NCI-H226 (cell line): ENCODE results near the gene TBX4.

ENCODE experiments used
- DNase-seq: peaks from one replicate; pipeline ENCODE4 v3.0.0-alpha.2; 2015

Gene TBX4

DNA sequence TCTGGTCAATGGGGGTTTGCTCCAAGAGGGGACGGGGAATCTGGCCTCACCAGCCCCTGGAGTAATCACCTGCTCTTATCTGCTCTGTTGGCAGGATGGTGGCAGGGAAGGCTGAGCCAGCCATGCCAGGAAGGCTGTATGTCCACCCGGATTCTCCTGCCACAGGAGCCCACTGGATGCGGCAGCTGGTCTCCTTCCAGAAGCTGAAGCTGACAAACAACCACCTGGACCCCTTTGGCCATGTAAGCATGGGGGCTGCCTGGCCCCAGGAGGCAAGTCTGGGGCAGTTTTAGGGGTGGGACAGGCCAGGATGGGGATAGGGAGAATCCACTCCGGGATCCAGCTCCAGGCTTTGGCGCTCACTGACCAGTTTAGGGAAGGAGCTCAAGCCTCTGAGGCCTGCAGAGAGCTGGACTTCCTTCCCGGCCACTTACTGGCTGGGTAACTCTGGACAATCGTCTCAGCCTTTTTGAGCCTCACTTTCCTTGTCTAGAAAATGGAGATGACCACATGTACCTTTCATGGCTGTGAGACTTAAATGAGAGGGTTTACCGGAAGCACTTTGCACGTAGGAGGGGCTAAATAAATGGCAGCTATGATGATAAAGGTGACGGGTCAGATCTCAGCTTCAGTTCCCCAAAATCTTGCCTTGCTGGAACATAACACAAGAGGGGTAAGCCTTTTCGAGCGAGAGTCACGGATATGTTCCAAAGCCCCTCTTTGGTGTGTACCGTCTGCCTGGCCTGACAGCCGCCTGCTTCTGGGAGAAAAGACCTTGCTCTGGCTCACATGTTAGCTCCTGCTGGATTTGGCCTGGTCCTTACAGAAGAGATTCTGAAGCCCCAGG, 15.4 kb downstream of the TBX4 start:
- peak; percentile 49 for DNase-seq

DNA sequence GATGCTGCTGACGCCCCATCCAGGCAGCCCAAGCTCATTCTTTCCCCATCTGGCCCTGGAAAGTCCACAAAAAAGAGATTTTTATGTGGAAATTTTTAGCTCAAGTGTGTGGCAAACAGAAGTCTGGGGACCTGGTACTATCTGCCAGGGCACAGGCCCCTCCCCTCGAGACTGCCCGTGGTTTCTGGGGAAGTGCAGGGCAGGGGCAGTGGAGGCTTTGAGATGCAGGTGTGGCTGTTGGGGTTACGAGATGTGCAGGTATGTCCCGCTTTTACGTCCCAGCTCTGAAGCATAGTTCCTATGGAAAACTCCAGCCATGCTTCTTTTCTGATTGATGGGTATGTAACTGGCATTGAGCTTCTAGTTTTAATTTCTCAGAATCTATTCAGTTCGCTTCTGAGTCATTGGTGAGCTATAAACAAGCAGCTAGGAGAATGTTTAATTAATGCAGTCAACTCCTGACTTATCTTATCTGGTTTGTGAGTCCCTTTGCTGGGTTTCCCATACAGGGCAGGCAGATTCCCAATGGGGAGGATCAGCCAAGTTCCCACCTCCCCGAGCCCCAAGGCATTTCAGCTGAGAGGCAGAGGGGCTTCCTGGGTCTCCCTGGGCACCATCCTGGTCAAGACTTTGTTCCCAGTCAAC, 16.2 kb downstream of the TBX4 start:
- no peak for DNase-seq

DNA sequence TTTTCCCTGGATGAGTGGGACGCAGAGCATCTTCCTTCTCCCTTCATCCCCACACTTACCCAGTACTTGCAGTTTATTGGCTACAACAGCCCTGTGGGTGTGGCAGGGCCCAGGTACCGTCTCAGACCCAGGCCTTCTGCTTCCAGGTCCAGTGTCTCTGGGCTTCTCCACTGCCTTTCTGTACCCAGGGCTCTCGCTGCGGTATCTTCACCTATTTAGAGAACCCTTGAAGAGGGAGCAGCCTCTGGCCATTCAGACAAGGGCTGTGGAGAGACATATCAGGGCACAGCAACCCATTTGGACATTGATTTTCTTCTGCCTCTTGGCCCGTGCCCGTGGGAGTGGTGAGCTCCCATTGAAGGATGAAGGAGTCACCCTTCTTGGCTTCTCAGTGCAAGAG, 17.3 kb downstream of the TBX4 start:
- DNase-seq: no peak

DNA sequence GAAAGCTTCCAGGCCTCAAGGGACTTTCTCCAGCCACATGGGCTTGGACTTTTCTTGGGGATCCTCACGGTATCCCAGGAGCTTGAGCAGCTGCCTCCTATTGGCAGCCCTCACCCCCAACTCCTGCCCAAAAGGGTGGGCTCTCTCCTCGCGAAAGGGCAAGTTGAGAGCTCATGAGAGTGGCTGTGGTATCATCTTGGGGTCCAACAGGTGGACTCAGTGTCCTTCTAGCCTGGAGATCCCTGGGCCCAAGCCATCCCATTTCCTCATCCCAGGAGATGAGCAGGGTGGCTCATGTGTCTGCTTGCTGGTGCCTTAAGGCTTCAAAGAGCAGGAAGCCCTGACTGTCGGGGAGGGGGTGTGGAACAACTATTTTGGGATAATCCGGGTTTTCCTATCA, 17.7 kb downstream of the TBX4 start:
- DNase-seq: no peak

DNA sequence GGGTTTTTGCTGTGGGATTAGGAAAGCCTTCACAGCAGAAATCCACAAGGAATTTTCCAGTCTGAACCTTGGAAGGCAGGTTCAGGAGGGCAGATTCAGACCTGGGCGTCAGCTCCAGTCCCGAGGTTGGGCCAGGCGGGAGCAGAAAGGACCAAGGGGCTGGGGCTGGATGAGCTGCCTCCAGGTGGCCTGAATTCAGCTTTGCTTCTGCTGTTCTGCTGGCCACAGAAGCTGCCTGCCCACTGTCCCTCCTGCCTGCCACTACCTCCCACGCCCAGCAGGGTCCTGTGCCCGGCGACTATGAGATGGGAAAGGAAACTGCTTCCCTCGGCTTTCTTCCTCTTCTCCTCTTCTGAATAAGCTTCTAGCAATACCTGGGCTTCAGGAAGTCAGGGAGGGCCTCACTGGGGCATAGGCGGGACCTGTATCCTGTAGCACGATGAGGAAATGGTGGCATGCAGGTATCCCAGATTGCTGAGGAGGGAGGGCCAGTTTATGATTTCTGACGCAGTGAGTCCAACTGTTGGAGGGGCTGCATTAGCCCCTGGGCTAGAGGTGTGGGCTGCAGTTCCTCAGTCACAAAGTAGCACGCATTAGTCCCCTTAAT, 18.4 kb downstream of the TBX4 start:
- DNase-seq: no peak

DNA sequence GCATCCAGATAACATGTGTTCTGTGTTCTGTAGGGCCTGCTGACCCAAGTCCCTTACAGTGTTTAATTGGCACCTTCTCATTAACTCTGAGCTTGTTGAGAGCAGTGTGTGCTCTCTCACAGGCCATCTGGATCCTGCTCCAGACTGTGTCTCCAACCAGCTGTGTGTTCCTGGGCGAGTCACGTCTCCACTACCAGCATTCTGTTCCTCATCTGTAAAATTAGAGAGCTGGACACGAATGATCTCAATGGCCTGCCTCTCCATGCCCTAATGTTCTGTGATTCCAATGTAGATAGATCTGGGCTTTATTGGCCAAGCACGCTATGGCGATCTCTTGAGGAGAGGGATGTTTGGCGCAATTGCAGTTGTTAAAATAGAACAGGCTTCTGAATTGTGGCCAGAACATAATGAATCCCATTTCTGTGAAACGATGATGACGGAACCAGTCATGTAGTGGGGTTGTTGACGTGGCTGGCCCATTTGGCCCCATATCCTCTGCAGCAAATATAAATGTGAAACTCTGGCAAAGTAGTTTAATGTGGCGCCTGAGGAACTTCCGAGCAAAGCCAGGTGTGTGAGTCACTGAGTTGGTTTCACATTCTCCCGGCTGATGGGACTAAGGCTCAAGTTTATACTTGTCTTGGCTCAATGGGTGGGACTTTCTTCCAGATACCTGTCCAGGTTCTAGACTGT, 22.2 kb downstream of the TBX4 start:
- no peak for DNase-seq

DNA sequence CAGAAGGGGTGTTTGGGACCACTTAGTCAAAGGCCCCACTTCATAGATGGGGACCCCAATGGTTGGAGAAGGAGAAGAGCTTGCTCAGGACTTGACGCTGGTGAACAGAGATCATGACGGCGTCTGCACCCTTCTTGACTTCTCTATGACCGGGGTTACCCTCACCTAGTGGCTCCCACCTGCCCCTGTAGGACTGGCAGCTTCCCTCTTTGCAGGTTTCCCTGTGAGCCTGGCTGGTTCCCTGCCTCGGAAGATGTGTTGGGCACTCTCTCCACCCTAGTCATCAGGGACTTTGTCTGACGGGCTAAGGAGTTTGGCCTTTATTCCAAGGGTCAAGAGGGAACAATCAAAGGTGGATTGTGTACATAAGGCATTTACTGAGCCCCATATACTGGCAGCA, 22.7 kb downstream of the TBX4 start:
- DNase-seq: no peak

DNA sequence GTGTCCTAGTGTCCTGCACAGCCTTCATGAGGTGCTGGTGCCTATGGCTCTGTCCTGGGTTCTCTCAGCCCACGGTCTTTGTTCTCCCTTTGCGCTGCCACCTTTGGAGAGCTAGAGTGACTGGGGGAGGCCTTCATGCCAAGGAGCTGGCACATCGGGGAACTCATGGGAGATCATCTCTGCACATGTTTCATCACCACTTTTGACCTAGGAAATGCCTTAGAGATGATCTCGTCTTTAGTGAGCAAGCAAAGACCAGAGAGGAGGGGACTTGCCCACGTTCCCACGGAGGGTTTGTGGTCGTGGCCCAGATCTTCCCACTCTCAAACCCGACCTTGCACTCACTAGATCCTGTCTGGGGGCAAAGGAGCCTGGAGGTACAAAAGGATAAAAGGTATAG, 23.5 kb downstream of the TBX4 start:
- DNase-seq: peak; percentile 67

DNA sequence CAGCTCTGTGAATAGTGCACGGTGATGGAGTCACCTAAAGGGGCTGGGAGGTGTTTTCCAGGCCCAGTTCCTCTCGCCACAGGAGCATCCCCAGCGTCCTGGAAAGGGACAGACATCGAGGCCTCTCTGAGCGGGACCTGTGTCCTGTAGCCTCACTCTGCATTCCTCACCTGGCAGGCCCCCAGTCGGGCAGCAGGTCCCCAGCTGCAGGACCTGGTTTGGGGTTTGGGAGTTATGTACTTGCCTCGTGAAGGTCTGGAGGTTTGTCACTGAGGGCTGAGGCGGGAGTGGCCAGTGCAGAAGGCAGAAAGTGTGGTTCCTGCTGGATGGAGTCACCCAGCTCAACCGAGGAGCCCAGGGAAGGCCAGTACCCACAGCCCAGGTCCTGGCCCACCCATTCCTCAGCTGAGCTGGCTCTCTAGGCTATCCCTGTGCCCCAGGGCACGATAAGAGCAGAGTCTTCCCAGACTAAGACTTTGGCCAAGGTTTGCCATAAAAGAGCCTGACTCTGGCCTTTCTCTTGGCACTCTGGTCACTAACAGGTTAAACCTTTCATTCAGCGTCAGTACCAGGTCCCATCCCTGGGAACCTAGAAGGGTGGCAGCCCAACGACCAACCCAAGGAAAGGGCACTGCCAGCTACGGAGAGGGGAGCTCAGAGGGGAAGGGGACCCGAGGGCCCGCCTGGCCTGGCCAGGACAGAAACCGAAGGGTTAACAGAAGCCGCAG, 24.4 kb downstream of the TBX4 start:
- DNase-seq: no peak

DNA sequence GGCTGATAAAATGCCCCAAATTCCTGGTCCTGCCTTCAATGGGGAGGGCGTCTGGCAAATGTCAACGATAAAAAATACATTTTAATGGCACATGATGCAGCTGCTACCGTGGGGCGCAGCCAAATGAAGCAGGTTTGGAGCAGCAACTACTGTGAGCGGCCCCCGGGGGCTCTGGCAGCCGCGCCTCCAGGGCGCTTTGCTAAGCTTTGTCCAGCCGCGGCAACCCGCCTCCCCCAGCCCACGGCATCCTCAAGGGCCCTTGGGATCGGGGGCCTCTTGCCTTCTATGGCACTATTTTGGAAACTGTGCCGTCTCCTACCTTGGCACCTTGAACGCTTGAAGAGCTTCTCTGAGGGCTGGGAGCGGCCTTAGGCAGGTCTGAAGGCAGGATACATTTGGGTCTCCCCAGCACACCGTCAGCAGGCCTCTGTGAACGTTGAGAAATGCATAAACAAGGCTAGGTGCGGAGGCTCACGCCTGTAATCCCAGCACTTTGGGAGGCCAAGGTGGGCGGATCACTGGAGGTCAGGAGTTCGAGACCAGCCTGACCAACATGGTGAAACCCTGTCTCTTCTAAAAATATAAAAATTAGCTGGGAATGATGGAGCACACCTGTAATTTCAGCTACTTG, 25.1 kb downstream of the TBX4 start:
- no peak for DNase-seq

DNA sequence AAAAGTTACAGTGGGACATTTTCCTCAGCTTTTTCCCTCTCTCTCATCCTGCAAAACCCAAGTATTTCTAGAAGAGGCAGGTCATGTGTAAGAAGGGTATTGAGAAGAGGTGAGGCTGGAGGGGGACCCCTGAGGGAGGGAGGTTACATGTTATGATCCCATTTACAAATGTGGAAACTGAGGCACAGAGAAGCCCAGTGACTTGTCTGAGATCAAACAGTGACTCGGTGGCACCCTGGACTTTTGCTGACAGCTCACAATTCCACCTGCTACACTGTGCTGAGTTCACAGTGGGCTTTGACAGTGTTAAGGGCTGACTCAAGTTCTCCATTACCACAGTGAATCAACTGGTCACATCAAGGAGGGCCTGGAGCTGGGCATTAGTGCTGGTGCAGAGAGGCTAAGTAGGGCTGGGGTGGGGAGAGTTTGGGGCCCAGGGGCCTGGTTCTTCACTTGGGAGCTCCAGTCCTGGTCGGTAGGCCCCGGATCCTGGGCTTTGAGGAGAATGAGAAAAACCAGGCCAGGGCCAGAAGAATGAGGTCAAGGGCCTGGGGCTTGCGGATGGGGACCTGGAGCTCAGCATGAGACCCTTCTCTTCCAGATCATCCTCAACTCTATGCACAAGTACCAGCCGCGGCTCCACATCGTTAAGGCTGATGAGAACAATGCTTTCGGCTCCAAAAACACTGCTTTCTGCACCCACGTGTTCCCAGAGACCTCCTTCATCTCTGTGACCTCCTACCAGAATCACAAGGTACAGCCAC, 26.0 kb downstream of the TBX4 start:
- no peak for DNase-seq

DNA sequence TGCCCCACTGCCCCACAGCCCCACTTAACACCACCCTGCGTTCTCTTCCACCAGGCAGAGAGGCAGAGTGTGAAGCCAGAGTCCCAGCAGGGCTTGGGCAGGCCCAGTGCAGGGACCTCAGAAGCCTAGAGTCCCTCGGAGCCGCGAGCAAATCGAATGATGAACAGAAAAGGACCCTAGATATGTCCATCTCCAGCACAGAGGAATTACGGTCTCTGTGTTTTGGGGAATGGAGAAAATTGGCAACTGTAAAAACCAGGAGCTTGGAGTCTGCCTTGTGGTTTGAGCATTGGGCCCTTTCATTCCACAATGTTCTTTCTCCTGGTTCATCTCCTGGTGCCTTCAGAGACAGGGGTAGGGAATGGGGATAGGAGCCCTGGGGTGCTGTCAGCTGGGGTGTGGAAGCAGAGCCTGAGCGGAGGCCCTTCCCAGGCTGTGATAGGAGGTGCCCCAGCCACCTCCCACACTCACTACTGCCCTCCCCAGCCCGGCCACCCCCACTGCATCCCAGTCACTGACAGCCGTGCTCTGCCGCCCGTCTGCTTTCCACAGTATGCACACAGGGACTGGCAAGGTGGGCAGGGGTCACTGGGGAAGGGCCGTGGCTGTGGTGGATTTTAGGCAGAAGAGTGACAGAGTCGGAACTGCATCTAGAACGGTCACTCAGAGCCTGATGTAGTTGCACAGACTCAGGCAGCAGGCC, 26.7 kb downstream of the TBX4 start:
- DNase-seq: no peak

DNA sequence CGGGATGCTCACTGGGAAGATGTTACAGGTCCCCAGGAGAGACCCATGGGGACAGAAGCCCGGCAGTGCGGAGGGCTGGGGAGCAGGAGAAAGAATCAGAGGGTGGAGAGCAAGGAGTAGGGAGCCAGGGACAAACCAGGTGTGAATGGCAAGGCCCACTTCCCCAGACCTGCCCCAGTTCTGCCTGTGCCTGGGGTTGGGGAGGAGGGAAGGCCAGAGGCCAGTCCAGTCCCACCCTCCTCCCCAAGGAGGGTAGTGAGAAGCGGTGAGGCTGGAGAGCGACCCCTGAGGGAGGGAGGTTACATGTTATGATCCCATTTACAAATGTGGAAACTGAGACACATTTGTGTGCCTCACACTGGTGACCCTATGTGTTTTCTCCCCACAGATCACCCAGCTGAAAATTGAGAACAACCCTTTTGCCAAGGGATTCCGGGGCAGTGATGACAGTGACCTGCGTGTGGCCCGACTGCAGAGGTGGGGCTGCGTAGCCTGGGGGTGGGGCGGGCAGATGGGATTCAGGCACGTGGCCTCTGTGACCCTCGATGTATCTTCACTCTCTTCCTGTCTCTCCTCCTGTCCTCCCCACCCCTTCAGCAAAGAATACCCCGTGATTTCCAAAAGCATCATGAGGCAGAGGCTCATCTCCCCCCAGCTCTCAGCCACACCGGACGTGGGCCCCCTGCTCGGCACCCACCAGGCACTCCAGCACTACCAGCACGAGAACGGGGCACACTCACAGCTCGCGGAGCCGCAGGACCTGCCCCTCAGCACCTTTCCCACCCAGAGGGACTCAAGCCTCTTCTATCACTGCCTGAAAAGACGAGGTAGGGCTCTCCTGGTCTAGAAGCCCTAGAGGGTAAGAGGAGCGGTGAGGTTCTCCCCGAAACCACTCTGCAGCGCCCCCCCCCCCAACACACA, 27.5 kb downstream of the TBX4 start:
- no peak for DNase-seq

DNA sequence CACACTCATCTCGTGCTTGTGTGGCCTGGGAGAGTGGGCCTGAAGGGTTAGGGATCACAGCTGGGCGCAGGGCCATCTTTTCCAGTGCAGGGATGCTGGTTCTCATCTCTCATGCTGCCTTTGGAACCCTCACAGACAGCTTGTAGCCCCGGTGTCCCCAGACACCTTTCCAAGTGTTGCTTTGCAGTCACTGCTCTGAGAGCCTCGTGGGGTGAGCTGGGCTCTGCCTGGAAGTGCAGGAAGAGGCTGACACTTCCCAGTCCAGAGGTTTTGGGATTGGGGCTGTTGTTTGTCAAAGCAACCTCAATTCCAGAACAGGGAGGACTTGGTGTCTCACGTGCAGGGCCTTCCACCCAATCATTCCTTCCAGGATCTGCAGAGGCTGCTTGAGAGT, 28.2 kb downstream of the TBX4 start:
- DNase-seq: no peak

DNA sequence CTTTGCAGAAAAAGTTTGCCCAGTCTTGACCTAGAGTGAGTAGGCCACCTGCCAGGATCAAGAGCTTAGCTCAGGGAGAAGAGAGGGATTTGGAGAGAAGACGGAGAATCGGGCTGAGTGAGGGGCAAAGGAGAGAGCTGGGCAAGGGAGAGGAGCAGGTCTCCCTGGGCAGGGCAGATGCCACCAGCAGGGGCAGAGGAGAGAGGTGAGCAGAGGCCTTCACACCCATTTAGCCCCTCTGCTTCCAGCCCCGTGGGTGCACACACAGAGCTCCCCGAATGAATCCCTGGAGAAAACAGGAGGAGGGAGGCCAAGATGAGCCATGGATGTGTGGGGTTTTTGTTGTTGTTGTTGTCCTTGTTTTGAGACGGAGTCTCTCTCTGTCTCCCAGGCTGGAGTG, 29.2 kb downstream of the TBX4 start:
- no peak for DNase-seq

DNA sequence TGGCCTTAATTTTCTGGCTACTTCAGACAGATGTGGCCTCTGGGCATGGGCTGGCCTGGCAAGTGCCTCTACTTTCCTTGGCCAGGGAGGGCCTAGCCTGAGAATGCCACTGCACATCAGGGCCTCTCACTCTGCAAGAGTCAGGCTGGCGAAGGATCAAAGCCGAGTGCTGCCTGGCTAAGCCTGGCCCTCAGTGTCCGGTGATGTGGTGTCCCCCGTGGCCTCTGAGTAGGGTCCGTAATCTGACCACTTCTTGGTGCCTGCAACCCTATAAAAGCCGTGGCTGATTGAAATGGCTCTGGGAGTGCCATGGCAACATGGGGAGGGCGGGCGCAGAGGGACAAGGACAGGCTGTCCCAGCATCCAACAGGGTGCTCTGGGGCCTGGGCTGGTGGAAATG, 30.2 kb downstream of the TBX4 start:
- no peak for DNase-seq

DNA sequence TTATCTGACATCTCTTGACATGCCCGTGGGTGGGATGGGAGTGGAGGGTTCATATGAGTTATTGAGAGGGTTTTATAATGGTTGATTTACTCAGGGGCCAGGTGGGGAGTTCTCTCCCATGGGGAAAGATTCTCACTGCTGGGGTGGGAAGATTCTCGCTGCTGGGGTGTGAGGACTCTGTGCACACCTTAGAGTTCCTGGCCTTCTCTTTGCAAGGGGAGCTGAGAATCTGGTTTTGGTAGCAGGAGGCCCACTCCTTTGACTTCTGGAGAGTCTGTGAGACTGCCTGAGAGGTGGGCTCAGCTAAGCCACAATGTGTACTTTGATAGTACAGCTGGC, 31.5 kb downstream of the TBX4 start:
- no peak for DNase-seq

DNA sequence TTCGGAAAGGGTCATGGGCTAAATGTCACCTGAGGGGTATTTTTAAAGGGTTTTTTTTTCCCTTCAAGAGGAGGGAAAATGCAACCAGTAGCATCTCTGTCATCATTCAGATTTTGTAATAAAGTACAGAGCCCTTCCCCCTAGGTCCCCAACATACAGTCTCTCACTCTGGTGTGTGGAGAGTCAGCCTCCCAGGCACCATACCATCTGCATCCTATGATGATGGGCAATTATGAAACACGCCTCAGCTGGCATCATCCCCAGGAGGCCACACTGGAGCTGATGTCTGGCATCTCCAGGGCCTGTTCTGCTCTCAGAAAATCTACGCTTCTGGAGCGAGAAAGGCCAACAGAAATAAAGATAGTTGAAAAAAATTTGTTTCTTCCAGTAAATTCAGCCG, 32.0 kb downstream of the TBX4 start:
- DNase-seq: no peak

DNA sequence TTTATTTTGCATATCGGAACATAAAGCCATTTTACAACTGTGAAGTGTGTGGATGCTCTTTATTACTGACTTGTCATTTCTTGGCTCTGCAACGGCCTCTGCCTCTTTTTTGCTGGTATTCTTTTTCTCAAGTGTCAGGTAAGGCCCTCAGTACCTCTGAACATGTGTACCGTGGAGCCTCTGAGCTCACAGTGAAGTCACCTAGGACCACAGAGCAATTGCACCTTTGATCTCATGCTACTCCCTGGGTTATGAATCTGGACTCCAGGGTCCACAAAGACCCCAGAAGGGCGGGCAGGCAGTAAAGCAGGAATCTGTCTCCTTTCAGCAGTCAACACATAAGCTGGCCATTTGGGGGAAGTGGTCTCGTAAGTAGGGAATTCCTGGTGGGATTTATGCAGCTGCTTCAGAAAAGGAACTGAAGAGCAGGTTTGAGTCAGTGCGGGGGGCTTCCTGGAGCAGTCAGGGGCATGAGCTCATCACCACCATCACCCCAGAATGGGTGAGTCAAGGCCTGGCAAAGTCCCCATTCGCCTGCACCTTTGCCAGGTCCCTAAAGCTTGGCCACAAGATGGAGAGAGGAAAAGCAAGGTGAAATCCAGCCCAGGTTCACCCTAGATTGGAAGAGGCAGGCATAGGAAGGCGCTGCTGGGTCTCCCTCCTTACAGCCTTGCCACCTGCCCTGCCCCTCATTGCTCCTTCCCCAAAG, 33.0 kb downstream of the TBX4 start:
- DNase-seq: no peak
